Stimulated activated CD8-positive, alpha-beta memory T cell treated with anti-CD3 and anti-CD28 coated beads, Interleukin-12 subunit alpha, Interleukin-12 subunit beta, amount 100 ng/mL, for 24 hours (primary cell): ENCODE measurements around the gene GATM.
A peak's percentile ranks its signal among the peaks of the same experiment; 100 is the strongest.

Source experiments
- DNase-seq: peaks from one replicate; pipeline ENCODE4 v3.0.0-alpha.2; 2020; ENCODE audit errors: extremely low read depth

Gene GATM, protein sequence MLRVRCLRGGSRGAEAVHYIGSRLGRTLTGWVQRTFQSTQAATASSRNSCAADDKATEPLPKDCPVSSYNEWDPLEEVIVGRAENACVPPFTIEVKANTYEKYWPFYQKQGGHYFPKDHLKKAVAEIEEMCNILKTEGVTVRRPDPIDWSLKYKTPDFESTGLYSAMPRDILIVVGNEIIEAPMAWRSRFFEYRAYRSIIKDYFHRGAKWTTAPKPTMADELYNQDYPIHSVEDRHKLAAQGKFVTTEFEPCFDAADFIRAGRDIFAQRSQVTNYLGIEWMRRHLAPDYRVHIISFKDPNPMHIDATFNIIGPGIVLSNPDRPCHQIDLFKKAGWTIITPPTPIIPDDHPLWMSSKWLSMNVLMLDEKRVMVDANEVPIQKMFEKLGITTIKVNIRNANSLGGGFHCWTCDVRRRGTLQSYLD

DNA sequence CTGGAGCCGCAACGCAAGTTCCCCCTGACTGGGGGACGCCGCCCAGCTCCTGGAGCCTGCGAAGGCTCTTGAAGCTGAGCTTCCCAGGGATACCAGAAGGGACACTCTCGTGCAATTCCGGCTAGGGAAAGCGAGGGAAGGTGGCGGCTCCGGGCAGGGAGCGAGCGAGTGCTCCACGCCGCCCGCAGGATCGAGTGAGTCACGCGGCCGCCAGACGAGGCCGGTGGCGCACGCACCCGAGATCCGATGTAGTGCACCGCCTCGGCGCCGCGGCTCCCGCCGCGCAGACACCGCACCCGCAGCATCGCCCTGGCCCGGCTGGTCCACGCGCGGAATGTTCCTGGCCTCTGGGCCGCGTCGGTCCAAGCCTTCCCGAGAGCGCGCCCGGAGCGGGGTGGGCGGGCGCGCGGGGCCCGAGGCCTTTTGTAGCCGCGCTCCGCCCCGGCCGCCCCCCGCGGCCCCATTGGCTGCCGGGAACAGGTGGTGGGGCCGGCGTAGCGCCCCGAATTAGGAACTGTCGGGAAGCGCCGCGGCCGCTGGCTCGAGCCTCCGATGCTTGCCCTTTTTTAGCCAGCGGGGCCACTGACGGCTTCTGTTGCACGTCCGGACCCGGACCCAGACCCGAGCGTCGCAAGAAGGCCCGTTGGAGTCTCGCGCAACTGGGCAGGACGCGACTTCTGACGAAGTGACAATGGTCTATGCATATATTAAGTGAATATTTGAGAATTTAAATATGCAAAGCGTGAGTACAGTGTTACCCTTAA, at the start of gene GATM:
Gene GATM, minus strand, starts transcription at position 396 of the 764 bp plus-strand sequence. Its CDS starts 91 bp downstream, at position 305.
- no peak for DNase-seq

DNA sequence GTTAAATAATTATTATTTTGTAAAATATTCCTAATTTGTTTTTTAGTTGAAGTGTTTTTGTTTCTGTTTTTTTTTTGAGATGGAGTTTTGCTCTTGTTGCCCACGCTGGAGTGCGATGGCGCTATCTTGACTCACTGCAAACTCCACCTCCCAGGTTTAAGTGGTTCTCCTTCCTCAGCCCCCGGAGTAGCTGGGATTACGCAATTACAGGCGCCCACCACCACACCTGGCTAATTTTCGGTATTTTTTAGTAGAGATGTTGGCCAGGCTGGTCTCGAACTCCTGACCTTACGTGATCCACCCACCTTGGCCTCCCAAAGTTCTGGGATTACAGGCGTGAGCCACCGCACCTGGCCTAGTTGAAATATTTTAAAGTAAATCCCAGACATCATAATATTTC, 48.7 kb upstream of the GATM start:
- DNase-seq = no peak

DNA sequence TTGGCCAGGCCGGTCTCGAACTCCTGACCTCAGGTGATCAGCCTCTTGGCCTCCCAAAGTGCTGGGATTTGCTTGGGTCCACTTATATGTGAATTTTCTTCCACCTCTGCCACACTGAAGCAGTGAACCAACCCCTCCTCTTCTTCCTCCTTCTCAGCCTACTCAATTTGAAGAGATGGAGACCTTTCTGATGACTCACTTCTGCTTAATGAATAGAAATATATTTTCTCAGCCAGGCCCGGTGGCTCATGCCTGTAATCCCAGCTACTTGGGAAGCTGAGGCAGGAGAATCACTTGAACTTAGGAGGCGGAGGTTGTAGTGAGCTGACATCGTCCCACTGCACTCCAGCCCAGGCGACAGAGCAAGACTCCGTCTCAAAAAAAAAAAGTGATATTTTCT, 46.8 kb upstream of the GATM start:
- DNase-seq = no peak

DNA sequence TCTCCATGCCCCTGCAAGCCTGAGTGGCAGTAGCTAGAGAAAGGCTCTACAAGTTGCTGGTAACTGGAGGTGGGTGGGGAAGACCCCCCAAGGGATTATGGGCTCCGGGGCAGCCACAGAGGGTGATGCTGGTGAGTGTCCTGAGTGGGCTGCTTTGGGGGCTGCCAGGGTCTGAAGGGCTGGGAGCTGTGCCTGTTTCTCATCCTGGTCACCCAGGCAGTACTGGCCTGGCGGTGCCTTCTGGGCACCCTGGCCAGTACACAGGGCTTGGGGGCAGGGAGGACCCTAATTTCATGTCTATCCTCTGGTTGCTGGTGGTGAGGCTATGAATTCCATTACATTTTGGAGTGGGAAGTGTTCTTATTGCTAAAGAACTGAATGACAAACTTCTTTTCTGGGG, 46.1 kb upstream of the GATM start:
- DNase-seq = no peak

DNA sequence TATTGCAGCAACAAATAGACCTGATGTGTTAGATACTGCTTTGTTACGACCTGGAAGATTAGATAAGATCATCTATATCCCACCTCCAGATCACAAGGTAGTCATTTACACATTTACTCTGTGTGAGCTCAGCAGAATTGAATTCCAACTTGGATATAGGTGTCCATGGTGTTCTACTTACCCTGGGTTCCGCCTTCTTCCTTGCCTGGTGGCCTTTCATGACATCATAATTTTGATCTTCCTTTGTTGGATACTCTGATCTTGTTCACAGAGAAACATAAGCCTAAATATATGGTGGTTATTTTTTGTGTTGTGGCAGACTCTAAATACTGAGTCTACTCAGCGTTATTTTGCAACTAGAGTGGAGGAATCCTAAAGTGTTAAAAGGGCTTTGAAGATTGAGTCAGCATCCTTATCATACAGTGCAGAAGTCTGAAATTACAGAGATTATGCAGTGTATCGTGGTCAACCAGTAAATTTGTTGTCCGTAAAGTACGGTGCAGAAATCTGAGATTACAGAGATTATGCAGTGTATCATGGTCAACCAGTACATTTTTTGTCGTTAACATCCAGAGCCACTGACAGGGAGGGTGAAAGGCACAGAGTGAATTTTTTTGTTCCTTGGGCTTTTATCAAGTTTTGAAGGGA, 39.1 kb upstream of the GATM start:
- no peak for DNase-seq

DNA sequence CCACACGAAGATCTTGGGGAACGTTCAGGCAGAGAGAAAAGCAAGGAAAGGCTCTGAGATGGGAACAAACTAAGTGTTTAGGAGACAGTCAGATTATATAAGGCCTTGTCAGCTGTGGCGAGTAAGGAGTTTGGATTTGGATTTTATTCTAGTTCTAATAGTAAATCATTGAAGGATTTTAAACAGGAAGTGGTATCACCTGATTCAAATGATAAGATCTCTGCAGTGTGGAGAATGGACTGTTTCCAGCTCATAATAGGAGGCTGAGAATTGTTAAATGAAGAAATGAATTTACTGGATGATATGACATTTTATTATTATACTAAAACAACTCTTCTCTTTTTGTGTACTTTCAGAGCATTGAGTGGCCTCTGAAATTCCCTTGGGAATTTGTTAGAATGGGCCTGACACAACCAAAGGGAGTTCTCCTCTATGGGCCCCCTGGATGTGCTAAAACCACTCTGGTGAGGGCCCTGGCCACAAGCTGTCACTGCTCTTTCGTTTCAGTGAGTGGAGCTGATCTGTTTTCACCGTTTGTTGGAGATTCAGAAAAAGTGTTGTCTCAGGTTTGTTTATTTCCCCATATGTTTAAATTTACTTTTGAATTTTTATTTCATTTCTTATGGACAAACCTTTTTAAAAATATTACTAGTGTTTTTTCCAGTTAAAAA, 36.0 kb upstream of the GATM start:
- DNase-seq = no peak

DNA sequence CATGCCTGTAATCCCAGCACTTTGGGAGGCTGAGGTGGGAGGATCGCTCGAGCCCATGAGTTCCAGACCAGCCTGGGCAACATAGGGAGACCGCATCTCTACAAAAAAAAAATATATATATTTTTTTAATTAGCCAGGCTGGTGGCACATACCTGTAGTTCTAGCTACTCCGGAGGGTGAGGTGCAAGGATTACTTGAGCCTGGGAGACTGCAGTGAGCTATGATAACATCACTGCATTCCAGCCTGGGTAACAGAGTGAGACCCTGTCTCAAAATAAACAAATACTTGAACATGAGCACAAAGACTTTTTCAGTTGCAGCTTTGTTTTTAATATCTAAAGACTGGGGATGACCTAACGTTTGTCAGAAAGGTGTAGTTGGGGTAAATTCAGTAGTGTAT, 31.3 kb upstream of the GATM start:
- DNase-seq = no peak

DNA sequence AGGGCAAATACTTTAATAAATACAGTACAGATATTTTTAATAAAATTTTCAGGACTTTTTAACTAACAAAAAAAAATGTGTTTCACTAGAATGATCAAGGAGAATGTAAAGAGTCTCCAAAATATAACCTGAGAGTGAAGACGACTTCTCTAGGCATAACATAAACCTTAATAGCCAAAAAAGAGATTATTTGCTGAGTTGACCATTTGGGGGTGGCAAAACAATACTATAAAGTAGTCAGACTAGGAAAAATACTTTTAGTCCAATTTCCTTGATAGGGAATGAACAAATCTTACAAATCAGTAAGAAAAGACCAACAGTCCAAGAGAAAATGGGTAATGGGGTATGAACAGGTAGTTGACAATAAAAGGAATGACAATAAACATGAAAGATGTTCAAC, 29.4 kb upstream of the GATM start:
- DNase-seq = no peak

DNA sequence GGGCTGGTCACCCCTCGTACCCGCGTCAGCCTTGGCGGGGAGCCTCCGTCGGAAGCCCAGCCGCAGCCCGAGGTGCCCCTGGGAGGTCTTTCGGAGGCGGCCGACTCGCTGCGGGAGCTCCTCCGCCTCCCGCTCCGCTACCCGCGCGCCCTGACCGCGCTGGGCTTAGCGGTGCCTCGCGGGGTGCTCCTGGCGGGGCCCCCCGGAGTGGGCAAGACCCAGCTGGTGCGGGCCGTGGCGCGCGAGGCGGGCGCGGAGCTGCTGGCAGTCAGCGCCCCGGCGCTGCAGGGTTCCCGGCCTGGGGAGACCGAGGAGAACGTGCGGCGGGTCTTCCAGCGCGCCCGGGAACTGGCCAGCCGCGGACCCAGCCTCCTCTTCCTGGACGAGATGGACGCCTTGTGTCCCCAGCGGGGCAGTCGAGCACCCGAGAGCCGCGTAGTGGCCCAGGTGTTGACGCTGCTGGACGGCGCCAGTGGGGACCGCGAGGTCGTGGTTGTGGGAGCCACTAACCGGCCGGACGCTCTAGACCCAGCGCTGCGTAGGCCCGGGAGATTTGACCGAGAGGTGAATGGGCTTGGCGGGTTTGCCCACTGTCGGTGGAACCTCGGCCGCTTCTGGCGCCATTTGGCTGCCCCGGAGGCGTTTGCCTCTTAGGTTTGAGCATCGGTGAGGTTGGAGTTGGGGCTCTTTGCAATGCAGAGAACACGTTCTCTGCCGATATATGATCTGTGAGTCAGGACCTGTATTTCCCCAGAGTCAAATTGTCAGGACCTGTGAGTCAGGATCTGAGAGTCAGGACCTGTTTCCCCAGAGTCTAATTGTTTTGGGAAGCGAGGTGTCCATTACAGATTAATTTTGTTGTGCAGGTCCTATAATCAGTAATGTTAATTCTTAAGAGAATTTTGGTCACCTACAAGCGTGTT, 24.9 kb upstream of the GATM start:
- no peak for DNase-seq

DNA sequence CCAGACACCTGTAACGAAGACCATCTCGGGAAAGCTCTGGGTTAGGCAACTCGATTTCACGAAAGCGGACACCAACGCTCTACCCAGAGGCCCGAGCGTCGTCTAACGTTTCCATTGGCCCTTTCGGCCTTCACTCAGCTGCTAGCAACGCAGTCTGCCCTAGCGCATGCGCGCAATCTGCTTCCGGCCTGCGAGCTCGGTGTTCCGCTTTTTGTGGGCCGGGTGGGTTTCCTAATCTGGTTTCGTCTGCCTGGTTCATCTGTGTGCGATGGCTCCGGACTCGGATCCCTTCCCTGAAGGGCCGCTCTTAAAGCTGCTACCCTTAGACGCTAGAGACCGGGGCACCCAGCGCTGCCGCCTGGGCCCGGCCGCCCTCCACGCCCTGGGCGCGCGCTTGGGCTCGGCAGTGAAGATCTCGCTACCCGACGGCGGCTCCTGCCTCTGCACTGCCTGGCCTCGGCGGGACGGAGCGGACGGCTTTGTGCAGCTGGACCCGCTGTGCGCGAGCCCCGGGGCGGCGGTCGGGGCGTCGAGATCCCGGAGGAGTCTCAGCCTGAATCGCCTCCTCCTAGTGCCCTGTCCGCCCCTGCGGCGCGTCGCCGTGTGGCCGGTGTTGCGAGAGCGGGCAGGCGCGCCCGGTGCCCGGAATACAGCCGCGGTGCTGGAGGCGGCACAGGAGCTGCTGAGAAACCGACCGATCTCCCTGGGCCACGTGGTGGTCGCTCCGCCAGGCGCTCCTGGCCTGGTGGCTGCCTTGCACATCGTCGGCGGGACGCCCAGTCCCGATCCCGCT, 24.0 kb upstream of the GATM start:
- DNase-seq = peak; percentile 89

DNA sequence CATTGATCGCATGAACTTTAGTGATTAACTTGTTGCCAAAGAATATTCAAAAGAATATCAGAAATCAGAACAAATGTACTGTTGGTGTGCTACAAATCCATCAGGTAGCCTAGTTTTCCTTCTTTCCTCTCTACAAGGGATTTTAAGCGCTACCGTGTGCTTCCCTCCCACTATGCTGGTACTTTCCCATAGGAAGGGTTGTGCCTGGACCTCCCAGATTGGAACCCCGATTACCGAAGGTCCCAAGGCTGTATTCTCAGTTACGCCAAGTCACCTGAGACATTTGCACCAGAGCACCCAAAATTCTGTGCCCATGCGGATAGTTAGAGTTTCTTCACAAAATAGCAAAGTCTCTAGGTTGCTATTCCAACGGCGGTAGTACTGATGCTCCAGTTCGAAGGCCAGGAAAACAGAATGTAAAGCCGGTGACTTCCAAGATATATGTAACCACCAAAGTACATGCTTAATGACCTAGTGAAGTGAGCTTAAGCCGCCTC, 23.4 kb upstream of the GATM start:
- no peak for DNase-seq

DNA sequence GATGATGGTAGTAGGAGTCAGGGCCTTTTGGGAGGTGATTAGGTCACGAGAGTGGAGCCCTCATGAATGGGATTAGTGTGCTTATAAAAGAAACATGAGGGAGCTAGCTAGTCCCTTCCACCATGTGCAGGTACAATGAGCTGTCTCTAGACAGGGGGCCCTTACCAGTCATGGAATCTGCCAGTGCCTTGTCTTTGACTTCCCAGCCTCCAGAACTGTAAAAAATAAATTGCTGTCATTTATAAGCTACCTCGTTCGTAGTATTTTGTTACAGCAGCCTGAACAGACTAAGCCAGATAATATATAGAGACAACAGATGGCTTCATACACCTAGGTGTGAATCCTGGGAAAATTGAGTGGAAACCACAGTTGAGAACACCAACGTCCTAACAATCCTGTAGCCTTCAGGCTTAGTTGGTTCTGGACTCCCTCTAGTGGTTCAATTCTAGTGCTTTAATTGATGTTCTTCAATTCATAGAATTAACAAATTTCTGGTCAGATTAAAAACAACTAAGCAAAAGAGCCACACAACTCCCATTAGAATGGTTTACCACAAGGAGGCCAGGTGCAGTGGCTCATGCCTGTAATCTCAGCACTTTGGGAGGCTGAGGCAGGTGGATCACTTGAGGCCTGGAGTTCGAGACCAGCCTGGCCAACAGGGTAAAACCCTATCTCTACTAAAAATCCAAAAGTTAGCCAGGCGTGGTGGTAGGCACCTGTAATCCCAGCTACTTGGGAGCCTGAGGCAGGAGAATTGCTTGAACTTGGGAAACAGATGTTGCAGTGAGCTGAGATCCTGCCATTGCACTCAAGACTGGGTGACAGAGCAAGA, 21.3 kb upstream of the GATM start:
- no peak for DNase-seq

DNA sequence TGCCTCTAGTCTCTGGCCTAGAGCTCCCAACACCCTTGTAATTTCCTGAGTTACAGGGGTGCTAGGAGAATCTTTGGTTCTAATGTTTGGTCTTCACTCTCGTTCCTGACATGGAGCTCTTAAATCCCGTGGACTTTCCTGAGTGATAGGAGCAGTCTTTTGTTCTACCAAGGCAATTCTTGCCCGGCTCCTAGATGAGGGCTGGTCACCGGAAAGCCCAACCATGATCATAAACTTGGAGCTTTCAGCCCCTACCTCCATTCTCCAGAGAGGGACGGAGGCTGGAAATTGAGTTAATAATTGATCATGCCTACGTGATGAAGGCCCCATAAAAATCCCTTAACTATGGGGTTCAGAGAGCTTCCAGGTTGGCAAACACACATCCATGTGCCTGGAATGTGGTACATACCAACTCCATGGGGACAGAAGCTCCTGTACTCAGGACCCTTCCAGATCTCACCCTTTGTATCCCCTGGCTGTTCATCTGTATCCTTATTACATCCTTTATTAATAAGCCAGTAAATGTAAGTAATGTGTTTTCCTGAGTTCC, 18.8 kb upstream of the GATM start:
- DNase-seq = no peak

DNA sequence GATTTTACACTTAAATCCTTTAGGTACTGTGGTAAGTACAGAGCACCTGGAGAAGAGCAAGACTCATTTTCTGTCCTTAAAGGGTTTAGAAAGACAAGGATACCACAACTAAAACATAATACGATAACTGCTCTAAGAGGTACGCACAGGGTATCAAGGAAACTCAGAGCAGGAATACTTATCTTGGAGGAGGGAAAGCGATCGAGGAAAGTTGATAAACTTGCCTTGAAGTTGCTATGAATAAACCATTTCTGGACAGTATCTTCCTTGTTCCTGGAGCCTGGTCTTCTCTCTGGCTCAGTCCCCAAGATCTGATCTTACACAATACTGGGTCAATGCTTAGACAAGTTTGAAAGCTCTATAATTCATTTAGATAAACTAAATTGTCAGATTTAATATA, 17.6 kb upstream of the GATM start:
- no peak for DNase-seq

DNA sequence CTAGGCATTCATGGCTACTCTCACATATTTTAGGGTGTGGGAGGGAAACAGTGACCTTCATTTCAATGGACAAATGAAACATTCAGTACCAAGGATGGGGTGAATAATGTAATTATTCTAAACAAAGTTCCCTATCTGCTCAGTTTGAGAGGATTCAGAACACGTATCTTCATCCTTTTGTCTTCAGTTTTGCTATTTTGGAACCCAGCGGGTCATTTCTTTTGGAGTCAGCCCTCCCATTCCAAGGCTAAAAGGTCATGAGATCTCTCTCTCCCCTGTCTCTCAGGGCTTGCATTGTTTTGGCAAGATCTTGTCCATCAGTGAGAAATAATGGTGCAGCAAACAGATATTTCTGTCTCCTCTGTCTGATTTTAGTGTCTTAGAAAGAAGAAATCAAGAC, 16.3 kb upstream of the GATM start:
- DNase-seq = no peak

DNA sequence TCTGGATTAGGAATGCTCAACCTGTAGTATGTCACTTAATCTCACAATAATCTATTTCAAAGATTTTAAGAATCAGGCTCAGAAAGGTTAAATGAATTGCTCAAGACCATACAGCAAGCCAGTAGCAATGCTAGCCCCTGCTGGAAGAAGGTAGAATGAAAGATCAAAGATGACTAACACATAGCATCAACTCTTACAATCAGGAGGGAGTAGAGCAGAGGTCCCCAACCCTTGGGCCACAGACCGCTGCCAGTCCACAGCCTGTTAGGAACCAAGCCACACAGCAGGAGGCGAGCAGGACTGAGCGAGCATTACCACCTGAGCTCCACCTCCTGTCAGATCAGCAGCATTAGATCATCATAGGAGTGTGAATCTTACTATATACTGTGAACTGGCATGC, 15.5 kb upstream of the GATM start:
- no peak for DNase-seq

DNA sequence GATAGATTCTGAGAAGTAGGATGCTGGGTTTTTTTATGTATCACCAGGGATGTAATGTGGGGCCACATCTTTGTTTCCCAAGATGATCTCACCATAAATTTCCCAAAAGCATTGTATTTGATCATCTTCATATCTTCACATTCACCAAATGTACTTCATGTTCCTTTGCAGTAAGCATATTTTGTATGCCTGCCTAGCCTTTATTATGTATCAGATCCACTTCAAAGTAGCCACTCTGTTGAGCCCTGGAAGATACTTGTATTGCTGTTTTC, 14.2 kb upstream of the GATM start:
- no peak for DNase-seq

DNA sequence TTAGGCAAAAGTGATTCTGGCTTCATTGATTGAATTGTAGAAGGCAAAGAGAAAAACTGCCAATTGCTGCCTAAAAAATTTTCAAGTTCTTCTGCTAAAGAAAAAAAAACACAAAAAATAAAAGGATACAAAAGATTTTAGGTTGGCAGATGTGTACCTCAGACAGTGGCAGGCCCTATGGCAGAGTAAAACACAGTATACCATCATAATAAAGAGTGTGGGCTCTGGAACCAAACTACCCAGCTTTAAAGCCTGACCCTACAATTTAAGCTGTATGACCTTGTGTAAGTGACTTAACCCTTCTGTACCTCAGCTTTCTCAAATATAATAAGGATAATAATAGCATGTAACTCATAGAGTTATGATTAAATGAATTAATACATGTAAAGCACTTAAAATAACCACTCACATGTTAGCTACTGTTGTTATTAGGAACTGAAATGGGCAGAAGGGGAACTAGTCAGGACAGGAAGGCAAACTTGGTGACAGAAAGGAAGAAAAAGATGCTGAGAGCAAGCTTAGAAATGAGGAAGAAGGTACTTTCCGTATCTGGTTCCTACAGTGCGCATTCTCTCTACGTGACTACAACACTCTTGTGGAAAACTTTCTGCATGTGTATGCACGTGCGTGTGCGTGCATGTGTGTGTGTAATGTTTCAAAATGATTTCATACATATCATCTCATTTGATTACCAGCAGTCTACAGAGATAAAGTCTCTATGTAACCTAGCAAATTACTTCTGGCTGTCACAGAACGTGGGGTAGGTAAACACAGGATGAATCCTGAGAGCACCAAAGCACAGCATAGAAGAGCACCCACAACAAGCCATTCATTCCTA, 13.6 kb upstream of the GATM start:
- DNase-seq = no peak
